Ishikawa (cell line): ENCODE results near the gene PLEKHA1.

Experiments
- CEBPB ChIP-seq: IDR thresholded peaks from 2 replicates; pipeline ENCODE4 v1.6.1; 2012
- CREB1 ChIP-seq: IDR thresholded peaks from 2 replicates; pipeline ENCODE4 v1.6.1; 2012; ENCODE audit warnings: low read depth
- EGR1 ChIP-seq: IDR thresholded peaks from 2 replicates; pipeline ENCODE4 v1.6.1; 2012
- EP300 ChIP-seq: IDR thresholded peaks from 2 replicates; pipeline ENCODE4 v1.6.1; 2012; ENCODE audit warnings: borderline replicate concordance
- FOXM1 ChIP-seq: IDR thresholded peaks from 2 replicates; pipeline ENCODE4 v1.6.1; 2012; ENCODE audit warnings: low read depth, borderline replicate concordance
- RAD21 ChIP-seq: IDR thresholded peaks from 2 replicates; pipeline ENCODE4 v1.6.1; 2012; ENCODE audit warnings: low read depth
- TAF1 ChIP-seq: IDR thresholded peaks from 2 replicates; pipeline ENCODE4 v1.6.1; 2012; ENCODE audit warnings: low read depth, mild to moderate bottlenecking
- TCF12 ChIP-seq: IDR thresholded peaks from 2 replicates; pipeline ENCODE4 v1.6.1; 2012; ENCODE audit warnings: low read depth
- TEAD4 ChIP-seq: IDR thresholded peaks from 2 replicates; pipeline ENCODE4 v1.6.1; 2012
- YY1 ChIP-seq: IDR thresholded peaks from 2 replicates; pipeline ENCODE4 v1.6.1; 2012; ENCODE audit warnings: low read depth
- ZBTB7A ChIP-seq: IDR thresholded peaks from 2 replicates; pipeline ENCODE4 v1.6.1; 2012; ENCODE audit warnings: low read depth
- TF ChIP-seq, protein P1 (sequence below): IDR thresholded peaks from 2 replicates; pipeline ENCODE4 v1.6.1; 2012; ENCODE audit warnings: low read depth, mild to moderate bottlenecking
- TF ChIP-seq, protein P2 (sequence below): IDR thresholded peaks from 2 replicates; pipeline ENCODE4 v1.6.1; 2012
- TF ChIP-seq, protein P3 (sequence below): IDR thresholded peaks from 2 replicates; pipeline ENCODE4 v1.6.1; 2012

DNA sequence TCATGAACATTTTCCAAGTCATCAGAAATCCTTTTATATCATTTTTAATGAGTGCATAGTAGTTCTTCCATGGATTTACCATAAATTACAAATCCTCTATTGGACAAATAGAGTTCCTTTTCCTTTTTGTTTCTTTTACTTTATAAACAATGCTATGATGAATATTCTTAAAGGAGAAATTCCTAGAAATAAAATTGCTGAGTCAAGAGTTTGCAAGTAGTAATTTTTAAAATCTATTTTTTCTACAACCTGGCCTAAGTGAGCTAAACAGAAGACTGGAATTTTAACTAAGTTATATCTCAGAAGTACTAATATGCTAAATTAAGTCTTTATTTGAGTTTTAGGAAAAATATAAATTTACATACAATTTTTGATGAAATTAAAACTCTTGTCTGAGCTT is 38.8 kb downstream of the PLEKHA1 start:
- no peak for TF ChIP-seq CEBPB
- TF ChIP-seq ZBTB7A, result no peak
- TF ChIP-seq EP300, result no peak
- TF ChIP-seq, protein P1, sequence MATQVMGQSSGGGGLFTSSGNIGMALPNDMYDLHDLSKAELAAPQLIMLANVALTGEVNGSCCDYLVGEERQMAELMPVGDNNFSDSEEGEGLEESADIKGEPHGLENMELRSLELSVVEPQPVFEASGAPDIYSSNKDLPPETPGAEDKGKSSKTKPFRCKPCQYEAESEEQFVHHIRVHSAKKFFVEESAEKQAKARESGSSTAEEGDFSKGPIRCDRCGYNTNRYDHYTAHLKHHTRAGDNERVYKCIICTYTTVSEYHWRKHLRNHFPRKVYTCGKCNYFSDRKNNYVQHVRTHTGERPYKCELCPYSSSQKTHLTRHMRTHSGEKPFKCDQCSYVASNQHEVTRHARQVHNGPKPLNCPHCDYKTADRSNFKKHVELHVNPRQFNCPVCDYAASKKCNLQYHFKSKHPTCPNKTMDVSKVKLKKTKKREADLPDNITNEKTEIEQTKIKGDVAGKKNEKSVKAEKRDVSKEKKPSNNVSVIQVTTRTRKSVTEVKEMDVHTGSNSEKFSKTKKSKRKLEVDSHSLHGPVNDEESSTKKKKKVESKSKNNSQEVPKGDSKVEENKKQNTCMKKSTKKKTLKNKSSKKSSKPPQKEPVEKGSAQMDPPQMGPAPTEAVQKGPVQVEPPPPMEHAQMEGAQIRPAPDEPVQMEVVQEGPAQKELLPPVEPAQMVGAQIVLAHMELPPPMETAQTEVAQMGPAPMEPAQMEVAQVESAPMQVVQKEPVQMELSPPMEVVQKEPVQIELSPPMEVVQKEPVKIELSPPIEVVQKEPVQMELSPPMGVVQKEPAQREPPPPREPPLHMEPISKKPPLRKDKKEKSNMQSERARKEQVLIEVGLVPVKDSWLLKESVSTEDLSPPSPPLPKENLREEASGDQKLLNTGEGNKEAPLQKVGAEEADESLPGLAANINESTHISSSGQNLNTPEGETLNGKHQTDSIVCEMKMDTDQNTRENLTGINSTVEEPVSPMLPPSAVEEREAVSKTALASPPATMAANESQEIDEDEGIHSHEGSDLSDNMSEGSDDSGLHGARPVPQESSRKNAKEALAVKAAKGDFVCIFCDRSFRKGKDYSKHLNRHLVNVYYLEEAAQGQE, result no peak
- no peak for TF ChIP-seq CREB1
- TF ChIP-seq, protein P2, sequence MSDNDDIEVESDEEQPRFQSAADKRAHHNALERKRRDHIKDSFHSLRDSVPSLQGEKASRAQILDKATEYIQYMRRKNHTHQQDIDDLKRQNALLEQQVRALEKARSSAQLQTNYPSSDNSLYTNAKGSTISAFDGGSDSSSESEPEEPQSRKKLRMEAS, result no peak
- TF ChIP-seq YY1, result no peak
- no peak for TF ChIP-seq TEAD4
- no peak for TF ChIP-seq RAD21
- no peak for TF ChIP-seq EGR1
- TF ChIP-seq, protein P3, sequence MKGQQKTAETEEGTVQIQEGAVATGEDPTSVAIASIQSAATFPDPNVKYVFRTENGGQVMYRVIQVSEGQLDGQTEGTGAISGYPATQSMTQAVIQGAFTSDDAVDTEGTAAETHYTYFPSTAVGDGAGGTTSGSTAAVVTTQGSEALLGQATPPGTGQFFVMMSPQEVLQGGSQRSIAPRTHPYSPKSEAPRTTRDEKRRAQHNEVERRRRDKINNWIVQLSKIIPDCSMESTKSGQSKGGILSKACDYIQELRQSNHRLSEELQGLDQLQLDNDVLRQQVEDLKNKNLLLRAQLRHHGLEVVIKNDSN, result no peak
- no peak for TF ChIP-seq FOXM1
- no peak for TF ChIP-seq TAF1
- TF ChIP-seq TCF12, result no peak
